ENCODE results near the gene IPO9. TPM values are rescaled to one million over a fixed set of nuclear protein-coding genes. Genes with fewer than 3 reads are reported as not detected.

IPO9 gene
- total RNA-seq, 1 experiment from 2014 or later, result 76.2 TPM

- H3K27me3 ChIP-seq (ENCODE audit: insufficient read depth, low read depth), result no peaks in the 10 kb centered on the region
- peaks cover 13% of the 10 kb centered on the region for H3K36me3 ChIP-seq (ENCODE audit: low read depth)
- no peak for TF ChIP-seq CTCF (conservative IDR thresholded peaks at IDR 0.05)
- TF ChIP-seq EZH2 (IDR thresholded peaks at IDR 0.05; ENCODE audit: low read depth), result no peak
- no peak overlapping the region for H3K27ac ChIP-seq
- no peak overlapping the region for H3K4me2 ChIP-seq
- intact Hi-C loops (cut with micrococcal nuclease; ENCODE audit: unreplicated experiment), result no loop called here
- no peak overlapping the region for H2AFZ ChIP-seq
- no peaks in the 10 kb centered on the region for H3K79me2 ChIP-seq (ENCODE audit: low read depth)
- DNase-seq, result no peak
- no peak overlapping the region for H3K4me3 ChIP-seq
- no peaks in the 10 kb centered on the region for H3K4me1 ChIP-seq (replicated peaks; ENCODE audit: insufficient read depth)
- H4K20me1 ChIP-seq (ENCODE audit: insufficient read depth), result no peaks in the 10 kb centered on the region
- ChIA-PET CTCF (interaction anchor here (0.6 kb wide), 2 partner anchors 30 to 50 kb away, joined by 3 read pairs; no protein-coding TSS in a partner anchor), POLR2A (ENCODE audit: unreplicated experiment) (interaction anchor here (0.7 kb wide), 2 partner anchors 12 to 71 kb away, joined by 4 to 12 read pairs; no protein-coding TSS in a partner anchor)
- no TSS peak for BruUV-seq (replicated peaks)
- H3K9me3 ChIP-seq (ENCODE audit: insufficient read depth, low read depth), result no peaks in the 10 kb centered on the region
- H3F3A ChIP-seq (ENCODE audit: insufficient read depth, low read depth), result no peaks in the 10 kb centered on the region
- no peaks in the 10 kb centered on the region; the same call in 1 of the 2 replicates for H3K9me2 ChIP-seq (ENCODE audit: insufficient read depth)
These were observed 9.8 kb upstream of the IPO9 start for GRCh38 chr1:201818971-201819750.

GRCh38 chr1:201820413-201820812 lies 8.5 kb upstream of the IPO9 start:
- no peaks in the 10 kb centered on the region for H3K79me2 ChIP-seq (ENCODE audit: low read depth)
- intact Hi-C loops (cut with micrococcal nuclease; ENCODE audit: unreplicated experiment), result no loop called here
- H3K4me3 ChIP-seq, result no peak overlapping the region
- ChIA-PET POLR2A (ENCODE audit: unreplicated experiment) (no interaction called here), CTCF (no interaction called here)
- H2AFZ ChIP-seq, result no peak overlapping the region
- no peak for TF ChIP-seq CTCF (conservative IDR thresholded peaks at IDR 0.05)
- TF ChIP-seq EZH2 (IDR thresholded peaks at IDR 0.05; ENCODE audit: low read depth), result no peak
- no peaks in the 10 kb centered on the region for H3F3A ChIP-seq (ENCODE audit: insufficient read depth, low read depth)
- H3K27me3 ChIP-seq (ENCODE audit: insufficient read depth, low read depth), result no peaks in the 10 kb centered on the region
- no peak overlapping the region for H3K27ac ChIP-seq
- no peak overlapping the region for H3K4me2 ChIP-seq
- H3K4me1 ChIP-seq (replicated peaks; ENCODE audit: insufficient read depth), result no peaks in the 10 kb centered on the region
- BruUV-seq (replicated peaks), result no TSS peak
- DNase-seq, result no peak
- no peaks in the 10 kb centered on the region for H4K20me1 ChIP-seq (ENCODE audit: insufficient read depth)
- H3K36me3 ChIP-seq (ENCODE audit: low read depth), result peaks cover 13% of the 10 kb centered on the region
- no peaks in the 10 kb centered on the region; the same call in 1 of the 2 replicates for H3K9me2 ChIP-seq (ENCODE audit: insufficient read depth)
- no peaks in the 10 kb centered on the region for H3K9me3 ChIP-seq (ENCODE audit: insufficient read depth, low read depth)

GRCh38 chr1:201825245-201825644 lies 3.7 kb upstream of the IPO9 start:
- Histone ChIP-seq H3F3A (ENCODE audit: insufficient read depth, low read depth) (peaks cover 2% of the 10 kb centered on the region; the same call in 1 of the 2 replicates), H3K4me2 (no peak overlapping the region), H3K9me2 (ENCODE audit: insufficient read depth) (no peaks in the 10 kb centered on the region; the same call in 1 of the 2 replicates), H3K36me3 (ENCODE audit: low read depth) (peaks cover 6% of the 10 kb centered on the region; the same call in 1 of the 2 replicates), H4K20me1 (ENCODE audit: insufficient read depth) (peaks cover 6% of the 10 kb centered on the region; the same call in 1 of the 2 replicates), H3K27me3 (ENCODE audit: insufficient read depth, low read depth) (no peaks in the 10 kb centered on the region), H3K9me3 (ENCODE audit: insufficient read depth, low read depth) (no peaks in the 10 kb centered on the region), H2AFZ (no peak overlapping the region), H3K4me1 (replicated peaks; ENCODE audit: insufficient read depth) (peaks cover 10% of the 10 kb centered on the region), H3K79me2 (ENCODE audit: low read depth) (peaks cover 12% of the 10 kb centered on the region), H3K4me3 (no peak overlapping the region), H3K27ac (no peak overlapping the region)
- TF ChIP-seq CTCF (conservative IDR thresholded peaks at IDR 0.05) (no peak), EZH2 (IDR thresholded peaks at IDR 0.05; ENCODE audit: low read depth) (no peak)
- BruUV-seq (replicated peaks), result no TSS peak
- intact Hi-C loops (cut with micrococcal nuclease; ENCODE audit: unreplicated experiment), result no loop called here
- POLR2A ChIA-PET (ENCODE audit: unreplicated experiment), result interaction anchor here (0.6 kb wide), 1 partner anchor 7 kb away, joined by 3 read pairs; no protein-coding TSS in a partner anchor
- CTCF ChIA-PET, result no interaction called here
- no peak for DNase-seq
